ENCODE measurements around the gene QSER1.

DNA sequence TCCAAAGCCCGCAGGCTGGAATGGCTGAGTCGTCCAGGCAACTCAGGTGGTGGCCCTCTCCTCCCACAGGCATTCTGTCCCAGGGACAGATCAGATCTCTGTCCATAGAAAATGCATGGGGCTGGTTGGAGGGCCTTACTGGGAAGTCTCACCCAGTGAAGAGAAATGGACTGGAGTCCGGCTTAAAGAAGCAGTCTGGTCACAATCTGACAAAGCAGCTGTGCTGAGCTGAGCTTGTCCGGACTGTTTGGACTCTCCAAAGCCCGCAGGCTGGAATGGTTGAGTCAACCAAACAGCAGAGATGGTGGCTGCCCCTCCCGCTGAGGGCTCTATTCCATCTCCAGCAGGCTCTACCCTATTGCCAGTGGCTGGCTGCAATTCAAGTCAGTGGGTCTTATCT is 108.7 kb downstream of the QSER1 start:
- TF ChIP-seq POLR2A (IDR thresholded peaks at IDR 0.05; ENCODE audit: borderline replicate concordance, extremely low read depth, insufficient read depth, insufficient read length): no peak
- TF ChIP-seq, protein P1, sequence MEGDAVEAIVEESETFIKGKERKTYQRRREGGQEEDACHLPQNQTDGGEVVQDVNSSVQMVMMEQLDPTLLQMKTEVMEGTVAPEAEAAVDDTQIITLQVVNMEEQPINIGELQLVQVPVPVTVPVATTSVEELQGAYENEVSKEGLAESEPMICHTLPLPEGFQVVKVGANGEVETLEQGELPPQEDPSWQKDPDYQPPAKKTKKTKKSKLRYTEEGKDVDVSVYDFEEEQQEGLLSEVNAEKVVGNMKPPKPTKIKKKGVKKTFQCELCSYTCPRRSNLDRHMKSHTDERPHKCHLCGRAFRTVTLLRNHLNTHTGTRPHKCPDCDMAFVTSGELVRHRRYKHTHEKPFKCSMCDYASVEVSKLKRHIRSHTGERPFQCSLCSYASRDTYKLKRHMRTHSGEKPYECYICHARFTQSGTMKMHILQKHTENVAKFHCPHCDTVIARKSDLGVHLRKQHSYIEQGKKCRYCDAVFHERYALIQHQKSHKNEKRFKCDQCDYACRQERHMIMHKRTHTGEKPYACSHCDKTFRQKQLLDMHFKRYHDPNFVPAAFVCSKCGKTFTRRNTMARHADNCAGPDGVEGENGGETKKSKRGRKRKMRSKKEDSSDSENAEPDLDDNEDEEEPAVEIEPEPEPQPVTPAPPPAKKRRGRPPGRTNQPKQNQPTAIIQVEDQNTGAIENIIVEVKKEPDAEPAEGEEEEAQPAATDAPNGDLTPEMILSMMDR (IDR thresholded peaks at IDR 0.05 in 2 of 3, conservative IDR thresholded peaks at IDR 0.05 in 1 of 3; ENCODE audit: borderline replicate concordance in 1 of 3, insufficient read depth in 1 of 3, low read depth in 2 of 3, low read length in 2 of 3): no peak
- TF ChIP-seq EGR1 (IDR thresholded peaks at IDR 0.05; ENCODE audit: low read depth): no peak
- TF ChIP-seq EZH2phosphoT487 (IDR thresholded peaks at IDR 0.05; ENCODE audit: borderline replicate concordance): no peak
- no peak for TF ChIP-seq YY1 (IDR thresholded peaks at IDR 0.05; ENCODE audit: extremely low read depth, insufficient replicate concordance, low read depth, low read length)
- no peak for TF ChIP-seq EZH2 (IDR thresholded peaks at IDR 0.05)
- no peak for TF ChIP-seq POLR2AphosphoS5 (IDR thresholded peaks at IDR 0.05; ENCODE audit: low read depth, low read length)
- TF ChIP-seq CEBPB (IDR thresholded peaks at IDR 0.05; ENCODE audit: low read depth): no peak
- TF ChIP-seq, protein P2, sequence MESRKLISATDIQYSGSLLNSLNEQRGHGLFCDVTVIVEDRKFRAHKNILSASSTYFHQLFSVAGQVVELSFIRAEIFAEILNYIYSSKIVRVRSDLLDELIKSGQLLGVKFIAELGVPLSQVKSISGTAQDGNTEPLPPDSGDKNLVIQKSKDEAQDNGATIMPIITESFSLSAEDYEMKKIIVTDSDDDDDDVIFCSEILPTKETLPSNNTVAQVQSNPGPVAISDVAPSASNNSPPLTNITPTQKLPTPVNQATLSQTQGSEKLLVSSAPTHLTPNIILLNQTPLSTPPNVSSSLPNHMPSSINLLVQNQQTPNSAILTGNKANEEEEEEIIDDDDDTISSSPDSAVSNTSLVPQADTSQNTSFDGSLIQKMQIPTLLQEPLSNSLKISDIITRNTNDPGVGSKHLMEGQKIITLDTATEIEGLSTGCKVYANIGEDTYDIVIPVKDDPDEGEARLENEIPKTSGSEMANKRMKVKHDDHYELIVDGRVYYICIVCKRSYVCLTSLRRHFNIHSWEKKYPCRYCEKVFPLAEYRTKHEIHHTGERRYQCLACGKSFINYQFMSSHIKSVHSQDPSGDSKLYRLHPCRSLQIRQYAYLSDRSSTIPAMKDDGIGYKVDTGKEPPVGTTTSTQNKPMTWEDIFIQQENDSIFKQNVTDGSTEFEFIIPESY (IDR thresholded peaks at IDR 0.05; ENCODE audit: extremely low read depth, insufficient replicate concordance, low read length): no peak
- TF ChIP-seq, protein P3, sequence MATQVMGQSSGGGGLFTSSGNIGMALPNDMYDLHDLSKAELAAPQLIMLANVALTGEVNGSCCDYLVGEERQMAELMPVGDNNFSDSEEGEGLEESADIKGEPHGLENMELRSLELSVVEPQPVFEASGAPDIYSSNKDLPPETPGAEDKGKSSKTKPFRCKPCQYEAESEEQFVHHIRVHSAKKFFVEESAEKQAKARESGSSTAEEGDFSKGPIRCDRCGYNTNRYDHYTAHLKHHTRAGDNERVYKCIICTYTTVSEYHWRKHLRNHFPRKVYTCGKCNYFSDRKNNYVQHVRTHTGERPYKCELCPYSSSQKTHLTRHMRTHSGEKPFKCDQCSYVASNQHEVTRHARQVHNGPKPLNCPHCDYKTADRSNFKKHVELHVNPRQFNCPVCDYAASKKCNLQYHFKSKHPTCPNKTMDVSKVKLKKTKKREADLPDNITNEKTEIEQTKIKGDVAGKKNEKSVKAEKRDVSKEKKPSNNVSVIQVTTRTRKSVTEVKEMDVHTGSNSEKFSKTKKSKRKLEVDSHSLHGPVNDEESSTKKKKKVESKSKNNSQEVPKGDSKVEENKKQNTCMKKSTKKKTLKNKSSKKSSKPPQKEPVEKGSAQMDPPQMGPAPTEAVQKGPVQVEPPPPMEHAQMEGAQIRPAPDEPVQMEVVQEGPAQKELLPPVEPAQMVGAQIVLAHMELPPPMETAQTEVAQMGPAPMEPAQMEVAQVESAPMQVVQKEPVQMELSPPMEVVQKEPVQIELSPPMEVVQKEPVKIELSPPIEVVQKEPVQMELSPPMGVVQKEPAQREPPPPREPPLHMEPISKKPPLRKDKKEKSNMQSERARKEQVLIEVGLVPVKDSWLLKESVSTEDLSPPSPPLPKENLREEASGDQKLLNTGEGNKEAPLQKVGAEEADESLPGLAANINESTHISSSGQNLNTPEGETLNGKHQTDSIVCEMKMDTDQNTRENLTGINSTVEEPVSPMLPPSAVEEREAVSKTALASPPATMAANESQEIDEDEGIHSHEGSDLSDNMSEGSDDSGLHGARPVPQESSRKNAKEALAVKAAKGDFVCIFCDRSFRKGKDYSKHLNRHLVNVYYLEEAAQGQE (IDR thresholded peaks at IDR 0.05; ENCODE audit: low read depth): no peak
- no peak for TF ChIP-seq RAD21 (IDR thresholded peaks at IDR 0.05; ENCODE audit: low read depth)
- TF ChIP-seq FOSL1 (IDR thresholded peaks at IDR 0.05; ENCODE audit: low read depth): no peak
